ENCODE data around the gene KIAA0753.

GRCh38 chr17:6643451-6644125 lies 3.1 kb upstream of the KIAA0753 start:
- TF ChIP-seq CTCF (IDR thresholded peaks at IDR 0.05) (no peak), POLR2A (IDR thresholded peaks at IDR 0.05) (no peak), EP300 (IDR thresholded peaks at IDR 0.05) (no peak)
